Bronchial epithelial cell (primary cell): ENCODE data around the gene UGT8. TPM values are rescaled to one million over a fixed set of nuclear protein-coding genes. Genes with fewer than 3 reads are reported as not detected.

ENCODE experiments used
- DNase-seq: peaks from one replicate; pipeline ENCODE4 v3.0.0-alpha.2; 2010; ENCODE audit warnings: low read depth
- FAIRE-seq: peaks from 2 replicates; lab custom pipeline; 2011; peaks lifted over from hg19 to GRCh38; lab: Jason Lieb, UNC
- H3K27me3 ChIP-seq: 2 replicates; pipeline ENCODE4 v1.5.1; 2011; ENCODE audit warnings: low read length; ENCODE audit not compliant: control insufficient read depth, insufficient read depth
- H3K36me3 ChIP-seq: 2 replicates; pipeline ENCODE4 v1.5.1; 2011; ENCODE audit warnings: low read length; ENCODE audit not compliant: control insufficient read depth, insufficient read depth
- H3K4me3 ChIP-seq: 2 replicates; pipeline ENCODE4 v1.5.1; 2011; ENCODE audit warnings: mild to moderate bottlenecking, low read depth, low read length, control low read depth
- total RNA-seq: library from RNA; depleted of rRNA; stranded (reverse); fragments of >200 nt; gene quantifications from 2 replicates; pipeline ENCODE4 v1.2.1, GENCODE V29; 2014
- TF ChIP-seq, protein P1 (sequence below): IDR thresholded peaks from 2 replicates; pipeline ENCODE4 v1.5.1; 2011; ENCODE audit warnings: mild to moderate bottlenecking, moderate library complexity, low read length, control low read depth, inconsistent platforms; ENCODE audit not compliant: insufficient read depth, severe bottlenecking

UGT8 gene
- total RNA-seq, 1 donor from 2014 or later: under 0.01 TPM

DNA sequence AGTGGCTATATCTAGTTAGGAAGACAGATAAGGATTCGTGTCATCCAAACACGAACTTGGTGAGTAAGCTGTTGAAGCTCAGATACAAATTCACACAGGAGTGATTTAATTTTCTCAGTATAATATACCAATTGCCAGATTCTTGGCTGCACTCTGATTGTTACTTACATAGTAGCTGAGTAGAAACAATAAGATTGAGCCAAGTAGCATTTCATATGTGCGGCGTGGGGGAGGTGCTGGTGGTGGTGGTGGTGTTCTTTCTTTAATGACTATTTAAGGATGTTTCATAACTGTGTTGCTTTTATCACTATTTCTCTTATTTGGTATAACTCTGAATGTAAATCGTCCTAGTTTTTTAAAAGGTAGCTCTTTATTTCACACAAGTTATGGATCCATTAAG lies 102.9 kb downstream of the UGT8 start:
- DNase-seq (no peak), FAIRE-seq (no peak)
- TF ChIP-seq, protein P1, sequence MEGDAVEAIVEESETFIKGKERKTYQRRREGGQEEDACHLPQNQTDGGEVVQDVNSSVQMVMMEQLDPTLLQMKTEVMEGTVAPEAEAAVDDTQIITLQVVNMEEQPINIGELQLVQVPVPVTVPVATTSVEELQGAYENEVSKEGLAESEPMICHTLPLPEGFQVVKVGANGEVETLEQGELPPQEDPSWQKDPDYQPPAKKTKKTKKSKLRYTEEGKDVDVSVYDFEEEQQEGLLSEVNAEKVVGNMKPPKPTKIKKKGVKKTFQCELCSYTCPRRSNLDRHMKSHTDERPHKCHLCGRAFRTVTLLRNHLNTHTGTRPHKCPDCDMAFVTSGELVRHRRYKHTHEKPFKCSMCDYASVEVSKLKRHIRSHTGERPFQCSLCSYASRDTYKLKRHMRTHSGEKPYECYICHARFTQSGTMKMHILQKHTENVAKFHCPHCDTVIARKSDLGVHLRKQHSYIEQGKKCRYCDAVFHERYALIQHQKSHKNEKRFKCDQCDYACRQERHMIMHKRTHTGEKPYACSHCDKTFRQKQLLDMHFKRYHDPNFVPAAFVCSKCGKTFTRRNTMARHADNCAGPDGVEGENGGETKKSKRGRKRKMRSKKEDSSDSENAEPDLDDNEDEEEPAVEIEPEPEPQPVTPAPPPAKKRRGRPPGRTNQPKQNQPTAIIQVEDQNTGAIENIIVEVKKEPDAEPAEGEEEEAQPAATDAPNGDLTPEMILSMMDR: no peak
- no peaks in the 10 kb centered on the region for H3K27me3 ChIP-seq
- no peaks in the 10 kb centered on the region for H3K36me3 ChIP-seq
- no peak overlapping the region for H3K4me3 ChIP-seq

DNA sequence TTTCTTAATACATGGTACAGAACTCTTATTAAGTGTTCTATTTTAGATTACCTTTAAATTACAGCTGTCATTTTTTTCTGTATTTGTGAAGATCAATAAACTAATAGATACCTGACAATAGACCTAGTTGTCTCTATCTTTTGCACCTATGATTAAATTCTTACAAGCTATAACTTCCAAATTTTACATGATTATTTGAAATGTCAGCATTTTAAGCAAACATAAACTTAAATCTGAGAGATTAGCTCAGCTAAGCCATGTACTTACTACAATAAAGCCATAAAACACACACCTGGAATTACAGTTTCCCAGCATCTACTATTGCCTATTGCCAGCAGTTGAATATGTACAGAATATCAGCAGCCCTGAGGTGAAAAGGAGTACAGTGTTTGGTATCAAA lies 118.8 kb downstream of the UGT8 start:
- DNase-seq (no peak), FAIRE-seq (no peak)
- H3K4me3 ChIP-seq: no peak overlapping the region
- H3K36me3 ChIP-seq: no peaks in the 10 kb centered on the region
- H3K27me3 ChIP-seq: no peaks in the 10 kb centered on the region
- TF ChIP-seq, protein P1: no peak

DNA sequence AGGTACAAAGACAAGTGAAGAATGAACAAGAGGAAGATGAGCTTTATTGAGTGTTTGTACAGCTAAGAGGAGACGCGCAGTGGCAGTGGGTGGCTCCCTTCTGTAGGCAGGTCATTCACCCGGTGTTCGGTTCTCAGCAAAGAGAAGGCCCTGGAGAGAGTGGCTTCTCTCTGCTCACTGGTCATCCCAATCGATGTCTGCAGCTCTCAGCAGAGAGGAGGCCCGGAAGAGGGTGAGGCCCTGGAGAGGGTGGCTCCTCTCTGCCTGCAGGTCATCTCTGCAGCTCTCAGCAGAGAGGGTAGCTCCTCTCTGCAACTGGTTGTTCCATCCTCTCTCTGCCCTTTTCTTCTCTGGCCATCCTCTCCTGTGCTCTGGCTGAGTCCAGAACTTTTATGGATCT lies 126.5 kb downstream of the UGT8 start:
- Histone ChIP-seq H3K27me3 (no peaks in the 10 kb centered on the region), H3K4me3 (no peak overlapping the region), H3K36me3 (no peaks in the 10 kb centered on the region)
- no peak for DNase-seq
- TF ChIP-seq, protein P1: no peak
- FAIRE-seq: peak; percentile 23

DNA sequence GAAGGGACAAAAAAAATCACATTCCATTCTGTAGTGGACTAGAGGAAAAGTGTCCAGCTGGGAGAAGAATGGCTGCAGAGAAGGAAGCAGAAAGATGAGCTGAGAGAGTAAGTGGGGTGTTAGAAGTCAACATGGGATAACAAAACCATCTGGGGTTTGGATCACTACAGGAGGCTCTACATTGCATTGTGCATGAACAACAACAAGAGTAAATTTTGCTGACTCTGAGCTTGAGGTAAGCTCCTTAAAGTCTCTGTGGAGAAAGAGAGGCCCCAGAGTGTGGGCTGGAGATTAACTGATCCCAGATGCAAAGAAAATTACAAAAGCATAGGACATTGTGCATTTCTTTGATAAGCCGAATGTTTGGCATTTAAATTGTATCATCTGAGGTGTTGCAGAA lies 128.9 kb downstream of the UGT8 start:
- TF ChIP-seq, protein P1: no peak
- DNase-seq (no peak), FAIRE-seq (no peak)
- Histone ChIP-seq H3K4me3 (no peak overlapping the region), H3K36me3 (no peaks in the 10 kb centered on the region), H3K27me3 (no peaks in the 10 kb centered on the region)
